Fibroblast of skin of left quadriceps (primary cell): ENCODE results near the gene PPP2R5D.
A peak's percentile ranks its signal among the peaks of the same experiment; 100 is the strongest.

Experiments used
- DNase-seq, 2 experiments: peaks; one replicate each; pipeline ENCODE4 v3.0.0-alpha.2; 2013; ENCODE audit warnings: low read depth in 2 of 2

Gene PPP2R5D

GRCh38 chr6:43055966-43056365 is 71.6 kb downstream of the PPP2R5D start:
- no peak for DNase-seq

- no peak for DNase-seq
Observed at GRCh38 chr6:43058531-43058930, 74.2 kb downstream of the PPP2R5D start.

- peak; percentile 96 to 97 for DNase-seq
Observed at GRCh38 chr6:43059168-43060033, 75.0 kb downstream of the PPP2R5D start, which contains the start of the genes KLC4 and MRPL2. KLC4 (plus strand) TSS chr6:43059631; CDS start chr6:43061336, 1,705 bp downstream. MRPL2 (minus strand) TSS chr6:43059434; CDS start chr6:43059381, 53 bp downstream.

- DNase-seq = no peak
Observed at GRCh38 chr6:43060034-43060754, 75.8 kb downstream of the PPP2R5D start.

- DNase-seq = no peak
Observed at GRCh38 chr6:43060755-43061633, 76.6 kb downstream of the PPP2R5D start.

- no peak for DNase-seq
Observed at GRCh38 chr6:43061861-43062260, 77.5 kb downstream of the PPP2R5D start.
